DOHH2 (cell line): ENCODE results near the gene CDH4.

Experiments used
- H3F3A ChIP-seq: fragments of 200-600 bp; sonication (generic), shearing (Covaris generic); 2 replicates; pipeline ENCODE4 v1.6.0; 2016; ENCODE audit warnings: antibody characterized with exemption, mild to moderate bottlenecking; ENCODE audit not compliant: control insufficient read depth, insufficient read depth
- H3K27ac ChIP-seq: fragments of 200-600 bp; sonication (generic); 2 replicates; pipeline ENCODE4 v1.5.1; 2014; ENCODE audit warnings: low read depth, mild to moderate bottlenecking, low read length, moderate library complexity
- H3K27me3 ChIP-seq: fragments of 200-600 bp; sonication (generic); 2 replicates; pipeline ENCODE4 v1.6.1; 2014; ENCODE audit warnings: mild to moderate bottlenecking, low read length, mixed read lengths; ENCODE audit not compliant: control insufficient read depth
- H3K36me3 ChIP-seq: fragments of 200-600 bp; sonication (generic); 2 replicates; pipeline ENCODE4 v1.6.1; 2014; ENCODE audit warnings: mild to moderate bottlenecking, low read length, moderate library complexity, mixed read lengths; ENCODE audit not compliant: control insufficient read depth
- H3K4me1 ChIP-seq: fragments of 200-600 bp; sonication (generic); 2 replicates; pipeline ENCODE4 v1.6.1; 2014; ENCODE audit warnings: mild to moderate bottlenecking, low read length, mixed read lengths; ENCODE audit not compliant: control insufficient read depth
- H3K4me2 ChIP-seq: fragments of 200-600 bp; sonication (generic); 2 replicates; pipeline ENCODE4 v1.6.0; 2014; ENCODE audit warnings: mild to moderate bottlenecking, low read length, moderate library complexity
- H3K4me3 ChIP-seq: fragments of 200-600 bp; sonication (generic); 2 replicates; pipeline ENCODE4 v1.5.1; 2014; ENCODE audit warnings: mild to moderate bottlenecking, low read length, mixed read lengths
- H3K79me2 ChIP-seq: fragments of 200-600 bp; sonication (generic); 2 replicates; pipeline ENCODE4 v1.6.1; 2014; ENCODE audit warnings: mild to moderate bottlenecking, low read length, mixed read lengths; ENCODE audit not compliant: control insufficient read depth
- H3K9me2 ChIP-seq: fragments of 200-600 bp; sonication (generic); replicated peaks from 2 replicates; pipeline ENCODE4 v1.6.1; 2014; ENCODE audit warnings: mild to moderate bottlenecking, low read length, mixed read lengths; ENCODE audit not compliant: control insufficient read depth
- H3K9me3 ChIP-seq: fragments of 200-600 bp; sonication (generic); 2 replicates; pipeline ENCODE4 v1.6.1; 2014; ENCODE audit warnings: antibody characterized with exemption, low read length, mixed read lengths; ENCODE audit not compliant: control insufficient read depth, insufficient read depth
- H4K20me1 ChIP-seq: fragments of 200-600 bp; sonication (generic); 2 replicates; pipeline ENCODE4 v1.6.0; 2014; ENCODE audit warnings: low read depth, mild to moderate bottlenecking, antibody characterized with exemption, low read length, moderate library complexity; ENCODE audit not compliant: control insufficient read depth, insufficient read depth
- EZH2phosphoT487 ChIP-seq: fragments of 200-600 bp; sonication (generic); IDR thresholded peaks from 2 replicates; pipeline ENCODE4 v1.6.1; 2017; ENCODE audit warnings: borderline replicate concordance, mild to moderate bottlenecking, antibody characterized with exemption, low read length, moderate library complexity, mixed read lengths
- TF ChIP-seq, protein P1 (sequence below): fragments of 200-600 bp; sonication (generic); IDR thresholded peaks from one replicate; pipeline ENCODE4 v1.5.1; 2014; ENCODE audit warnings: antibody characterized with exemption, mild to moderate bottlenecking, low read depth, low read length; ENCODE audit not compliant: poor library complexity, severe bottlenecking

CDH4 gene

DNA sequence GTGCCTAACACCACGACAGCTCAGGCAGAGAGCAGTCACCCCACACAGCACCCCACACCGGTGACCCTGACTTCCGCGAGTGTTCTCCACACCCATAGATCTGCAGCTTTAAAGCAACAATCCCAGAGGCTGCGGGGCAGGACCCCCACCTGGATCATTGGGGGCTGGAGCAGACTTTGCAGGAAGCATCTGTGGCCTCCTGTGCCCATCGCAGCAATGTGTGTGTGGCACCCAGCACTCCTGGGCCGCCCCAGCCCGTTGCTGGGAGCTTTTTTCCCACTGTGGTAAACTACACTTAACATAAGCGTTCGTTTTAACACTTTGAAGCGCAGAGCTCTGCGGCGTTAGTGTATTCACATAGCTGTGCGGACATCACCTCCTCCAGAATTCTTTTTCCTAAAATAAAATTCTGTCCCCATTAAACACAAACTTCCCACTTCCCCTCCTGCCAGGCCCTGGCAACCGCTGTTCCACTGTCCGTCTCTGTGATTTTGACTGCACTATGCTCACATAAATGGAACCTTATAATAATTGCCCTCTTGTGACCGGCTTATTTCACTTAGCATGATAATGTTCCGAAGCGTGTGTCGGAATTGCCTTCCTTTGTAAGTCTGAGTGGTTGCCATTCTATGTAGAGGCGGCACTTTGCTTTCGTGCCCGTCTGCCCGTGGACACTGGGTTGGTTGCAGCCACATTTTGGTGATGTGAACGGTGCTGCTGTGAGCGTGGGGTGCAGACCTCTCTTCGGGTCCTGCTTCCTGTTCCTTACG lies 382.5 kb downstream of the CDH4 start:
- H4K20me1 ChIP-seq, result no peaks in the 10 kb centered on the region
- H3K27me3 ChIP-seq, result no peaks in the 10 kb centered on the region
- H3K36me3 ChIP-seq, result no peaks in the 10 kb centered on the region
- no peak overlapping the region for H3K4me2 ChIP-seq
- H3K9me3 ChIP-seq, result no peaks in the 10 kb centered on the region
- no peaks in the 10 kb centered on the region for H3K79me2 ChIP-seq
- TF ChIP-seq EZH2phosphoT487, result no peak
- TF ChIP-seq, protein P1, sequence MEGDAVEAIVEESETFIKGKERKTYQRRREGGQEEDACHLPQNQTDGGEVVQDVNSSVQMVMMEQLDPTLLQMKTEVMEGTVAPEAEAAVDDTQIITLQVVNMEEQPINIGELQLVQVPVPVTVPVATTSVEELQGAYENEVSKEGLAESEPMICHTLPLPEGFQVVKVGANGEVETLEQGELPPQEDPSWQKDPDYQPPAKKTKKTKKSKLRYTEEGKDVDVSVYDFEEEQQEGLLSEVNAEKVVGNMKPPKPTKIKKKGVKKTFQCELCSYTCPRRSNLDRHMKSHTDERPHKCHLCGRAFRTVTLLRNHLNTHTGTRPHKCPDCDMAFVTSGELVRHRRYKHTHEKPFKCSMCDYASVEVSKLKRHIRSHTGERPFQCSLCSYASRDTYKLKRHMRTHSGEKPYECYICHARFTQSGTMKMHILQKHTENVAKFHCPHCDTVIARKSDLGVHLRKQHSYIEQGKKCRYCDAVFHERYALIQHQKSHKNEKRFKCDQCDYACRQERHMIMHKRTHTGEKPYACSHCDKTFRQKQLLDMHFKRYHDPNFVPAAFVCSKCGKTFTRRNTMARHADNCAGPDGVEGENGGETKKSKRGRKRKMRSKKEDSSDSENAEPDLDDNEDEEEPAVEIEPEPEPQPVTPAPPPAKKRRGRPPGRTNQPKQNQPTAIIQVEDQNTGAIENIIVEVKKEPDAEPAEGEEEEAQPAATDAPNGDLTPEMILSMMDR, result no peak
- no peak overlapping the region for H3K27ac ChIP-seq
- no peaks in the 10 kb centered on the region for H3F3A ChIP-seq
- no peaks in the 10 kb centered on the region for H3K9me2 ChIP-seq
- no peaks in the 10 kb centered on the region for H3K4me1 ChIP-seq
- no peak overlapping the region for H3K4me3 ChIP-seq

DNA sequence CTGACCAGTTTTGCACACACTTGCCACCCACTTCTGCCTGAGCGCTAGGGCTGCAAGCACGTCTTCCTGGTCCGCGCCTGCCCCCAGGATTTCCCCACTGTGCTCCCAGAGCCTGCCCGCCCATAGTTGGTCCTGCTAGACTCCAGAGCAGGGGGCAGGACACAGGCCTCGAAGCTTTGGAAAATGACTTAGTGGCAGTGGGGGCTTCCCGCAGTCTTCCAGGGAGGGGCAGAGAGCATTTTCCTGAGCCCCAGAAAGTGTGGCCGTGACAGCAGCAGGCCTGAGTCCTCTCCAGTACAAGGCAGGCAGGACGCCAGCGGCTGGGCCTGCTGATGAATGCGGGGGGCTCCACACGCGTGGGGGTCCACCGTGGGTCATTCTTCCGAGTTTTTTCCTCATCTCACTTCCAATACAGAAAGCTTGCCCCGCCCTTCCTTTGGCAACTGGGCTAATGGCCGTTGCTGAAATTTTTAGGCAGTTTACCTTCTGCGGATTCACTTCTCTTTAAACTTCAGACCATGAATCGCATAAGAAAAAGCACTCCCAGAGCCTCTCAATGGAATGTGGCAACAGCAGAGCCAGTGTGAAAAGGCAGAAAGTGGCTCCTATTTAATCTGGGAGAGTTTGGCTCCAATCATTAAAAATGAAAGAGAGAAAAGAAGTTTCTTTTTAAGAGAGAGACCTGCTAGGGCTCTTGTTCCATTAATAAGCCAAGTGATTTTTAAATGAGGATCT lies 383.8 kb downstream of the CDH4 start:
- no peaks in the 10 kb centered on the region for H3K79me2 ChIP-seq
- no peaks in the 10 kb centered on the region for H3K4me1 ChIP-seq
- H3K27ac ChIP-seq, result no peak overlapping the region
- TF ChIP-seq, protein P1, result no peak
- no peak for TF ChIP-seq EZH2phosphoT487
- no peak overlapping the region for H3K4me2 ChIP-seq
- H3F3A ChIP-seq, result no peaks in the 10 kb centered on the region
- no peak overlapping the region for H3K4me3 ChIP-seq
- no peaks in the 10 kb centered on the region for H3K27me3 ChIP-seq
- no peaks in the 10 kb centered on the region for H3K9me2 ChIP-seq
- no peaks in the 10 kb centered on the region for H3K36me3 ChIP-seq
- no peaks in the 10 kb centered on the region for H3K9me3 ChIP-seq
- H4K20me1 ChIP-seq, result no peaks in the 10 kb centered on the region

DNA sequence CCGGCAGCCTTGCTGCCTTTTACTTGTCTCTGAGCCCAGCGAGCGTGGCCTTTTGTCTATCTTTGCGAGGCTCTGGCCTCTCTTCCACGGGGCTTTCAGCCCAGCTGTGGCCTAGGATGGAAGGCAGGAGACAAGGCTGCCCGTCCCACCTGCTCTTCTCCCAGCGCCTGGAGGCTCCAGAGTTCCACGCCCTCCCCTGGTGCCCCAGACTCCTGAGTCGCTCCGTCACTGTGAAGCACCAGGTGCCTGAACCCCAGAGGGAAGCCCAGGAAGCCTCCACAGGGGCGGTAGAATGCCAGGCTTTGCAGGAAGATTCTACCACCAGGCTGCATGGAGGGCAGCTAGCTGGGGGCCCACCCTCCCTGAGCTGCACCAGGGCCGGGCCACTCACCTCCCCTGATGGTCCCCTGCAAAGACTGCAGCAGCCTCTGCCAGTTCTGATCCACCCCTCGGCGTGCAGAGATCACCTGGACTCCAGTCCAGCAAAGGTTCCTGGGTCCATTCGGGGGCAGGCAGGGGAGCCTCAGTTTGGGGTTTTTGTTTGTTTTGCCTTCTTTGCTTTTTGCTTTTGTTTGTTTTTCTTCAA lies 384.6 kb downstream of the CDH4 start:
- Histone ChIP-seq H3K36me3 (no peaks in the 10 kb centered on the region), H3K4me3 (no peak overlapping the region), H3K27me3 (no peaks in the 10 kb centered on the region), H3K4me2 (no peak overlapping the region), H3K9me3 (no peaks in the 10 kb centered on the region), H3K79me2 (no peaks in the 10 kb centered on the region), H4K20me1 (no peaks in the 10 kb centered on the region), H3K4me1 (no peaks in the 10 kb centered on the region), H3K27ac (no peak overlapping the region), H3K9me2 (no peaks in the 10 kb centered on the region), H3F3A (no peaks in the 10 kb centered on the region)
- TF ChIP-seq EZH2phosphoT487, result no peak
- TF ChIP-seq, protein P1, result no peak
